SK-N-MC (cell line): Measurements from ENCODE around the gene APLF.

Experiments used
- EZH2 ChIP-seq: fragments of 200-600 bp; sonication (generic); IDR thresholded peaks from one replicate; pipeline ENCODE4 v1.6.1; 2017; ENCODE audit warnings: antibody characterized with exemption
- FOXP2 ChIP-seq: optimal IDR thresholded peaks from 2 replicates; pipeline ENCODE3; 2011; ENCODE audit warnings: mild to moderate bottlenecking, moderate library complexity; ENCODE audit not compliant: insufficient read depth; ENCODE audit errors: extremely low read length, control extremely low read depth
- POLR2AphosphoS5 ChIP-seq: IDR thresholded peaks from 2 replicates; pipeline ENCODE4 v1.6.1; 2012; ENCODE audit warnings: mild to moderate bottlenecking, low read depth, low read length, borderline replicate concordance

DNA sequence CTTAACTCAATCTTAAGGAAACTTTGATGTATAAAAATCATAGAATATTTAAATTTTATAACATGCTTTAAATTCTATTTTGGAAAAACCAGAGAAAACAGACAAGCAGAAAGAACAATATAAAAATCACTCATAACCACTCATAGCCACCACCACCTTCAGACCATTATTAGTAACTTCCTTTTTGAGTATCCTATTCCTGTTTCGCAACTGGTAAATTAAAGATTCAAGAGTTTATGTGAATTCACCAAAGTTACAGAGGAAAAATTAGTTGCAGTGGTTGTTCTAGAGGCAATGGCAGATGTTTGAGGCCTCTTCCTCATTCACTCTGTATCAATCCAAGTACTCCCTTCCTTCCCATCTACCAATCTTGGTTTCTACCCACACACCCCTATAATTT is 126.7 kb downstream of the APLF start:
- TF ChIP-seq POLR2AphosphoS5: no peak
- no peak for TF ChIP-seq EZH2
- no peak for TF ChIP-seq FOXP2
